Stimulated activated CD4-positive, alpha-beta T cell treated with anti-CD3 and anti-CD28 coated beads, Interleukin-4, amount 100 ng/mL, for 24 hours (primary cell): ENCODE data around the gene AMOTL1.
"Not testable (repeated sequence)": the region's sequence is repeated elsewhere in the genome, so short reads cannot be mapped to it uniquely, and the experiment has no call there.

Experiments used
- DNase-seq: peaks from one replicate; pipeline ENCODE4 v3.0.0-alpha.2; 2020

Gene AMOTL1

DNA sequence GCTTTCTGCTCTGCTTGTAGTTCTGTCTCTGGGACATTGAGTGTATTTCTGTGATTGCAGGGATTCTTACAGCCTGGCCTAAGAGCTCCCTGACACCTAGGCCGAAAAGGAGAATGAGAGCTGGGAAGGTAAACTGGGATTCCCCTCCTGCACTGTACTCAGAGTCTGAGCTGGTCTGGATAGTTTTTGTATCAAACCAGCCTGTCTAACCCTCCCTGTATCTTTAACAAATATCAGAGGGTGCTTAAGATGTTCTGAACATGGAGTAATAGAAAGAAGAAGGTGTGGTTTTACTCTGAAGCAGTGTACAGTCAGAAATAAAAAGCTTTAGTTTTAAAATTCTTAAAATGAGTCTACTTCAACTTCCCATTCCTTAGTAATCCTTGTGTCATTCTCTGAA is 57.3 kb downstream of the AMOTL1 start:
- no peak for DNase-seq

DNA sequence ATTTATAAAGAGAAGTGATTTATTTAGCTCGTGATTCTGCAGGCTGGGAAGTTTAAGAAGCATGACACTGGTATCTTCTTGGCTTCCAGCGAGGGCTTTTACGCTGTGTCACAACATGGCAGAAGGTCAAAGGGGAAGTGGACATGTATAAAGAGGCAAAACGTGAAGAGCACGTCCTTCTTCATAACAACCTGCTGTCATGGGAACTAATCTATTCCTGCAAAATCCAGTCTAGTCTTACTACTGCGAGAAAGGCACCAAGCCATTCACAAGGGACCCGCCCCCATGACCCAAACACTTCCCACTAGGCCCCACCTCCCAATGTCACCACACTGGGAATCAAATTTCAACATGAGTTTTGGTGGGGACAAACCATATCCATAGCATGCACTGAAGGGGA is 58.3 kb downstream of the AMOTL1 start:
- no peak for DNase-seq

DNA sequence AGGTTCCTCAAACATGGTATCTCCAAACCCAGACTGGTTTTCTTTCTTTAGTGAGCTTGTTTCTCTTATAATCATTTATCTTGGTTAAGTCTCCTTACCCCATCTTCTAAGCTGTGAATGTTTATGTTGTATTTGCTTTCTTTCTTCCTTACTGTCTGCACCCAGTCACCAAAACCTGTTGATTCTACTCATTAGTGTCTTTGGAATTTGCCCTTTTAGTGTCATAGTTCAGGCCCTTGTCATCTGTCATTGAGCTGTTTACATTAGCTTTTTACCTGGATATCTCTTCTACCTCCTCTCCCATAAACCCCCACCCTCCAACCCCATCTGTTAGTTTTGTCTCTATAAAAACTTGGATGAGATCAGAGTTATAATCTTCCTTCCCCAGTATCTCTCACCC is 59.9 kb downstream of the AMOTL1 start:
- no peak for DNase-seq

DNA sequence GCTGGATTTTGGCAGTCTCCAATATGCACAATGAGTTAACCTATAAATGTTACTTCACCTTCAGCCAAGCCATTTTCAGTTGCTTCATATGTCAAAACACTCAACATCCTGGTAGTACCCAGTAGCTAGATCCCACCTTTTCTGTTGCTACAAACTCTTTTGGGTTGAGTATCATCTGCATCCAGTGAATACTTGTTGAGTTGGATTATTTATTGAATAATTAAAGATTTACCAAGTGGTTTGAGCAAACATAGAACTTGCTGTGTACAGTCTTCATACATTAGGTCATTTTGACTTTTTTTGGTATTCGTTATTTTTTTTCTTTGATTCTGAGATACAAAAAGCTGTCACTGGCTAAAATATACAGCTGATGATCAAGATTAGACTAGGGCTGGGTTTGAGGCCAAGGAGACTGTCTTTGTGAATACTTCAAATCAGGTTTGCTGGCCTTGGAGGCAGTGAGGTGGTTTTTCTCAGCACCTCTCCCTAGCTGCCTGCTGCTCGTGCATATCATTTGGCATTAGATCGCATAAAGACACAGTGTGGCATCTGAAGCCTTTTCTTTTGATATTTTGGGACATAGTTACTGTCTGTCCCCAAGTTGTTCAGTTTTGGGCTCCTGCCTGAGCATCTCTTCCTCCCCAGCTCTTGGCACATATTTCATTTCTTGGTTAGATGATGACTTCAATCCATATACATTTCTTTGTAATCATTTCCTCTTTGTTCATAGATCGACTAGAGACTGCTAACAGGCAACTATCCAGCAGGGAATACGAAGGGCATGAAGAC is 62.8 kb downstream of the AMOTL1 start:
- no peak for DNase-seq

DNA sequence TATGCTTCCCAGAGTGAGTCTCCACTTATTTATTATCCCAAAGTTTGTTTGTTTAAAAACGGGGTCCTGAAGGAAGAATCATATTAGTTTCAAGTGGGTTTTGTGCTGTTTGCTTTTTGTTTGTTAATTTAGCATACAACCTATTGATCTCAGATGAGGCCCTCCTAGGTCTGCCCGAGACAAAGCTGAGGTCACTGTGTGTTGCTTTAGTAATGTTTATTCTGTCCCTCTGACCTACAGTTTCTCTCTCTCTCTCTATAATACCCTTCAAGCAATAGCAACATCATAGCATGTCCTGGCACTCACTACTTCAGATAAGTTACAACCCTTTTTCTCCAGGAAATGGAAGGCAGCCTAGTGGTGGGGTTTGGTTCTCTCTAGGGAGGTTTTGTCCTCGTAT is 63.4 kb downstream of the AMOTL1 start:
- DNase-seq: no peak

DNA sequence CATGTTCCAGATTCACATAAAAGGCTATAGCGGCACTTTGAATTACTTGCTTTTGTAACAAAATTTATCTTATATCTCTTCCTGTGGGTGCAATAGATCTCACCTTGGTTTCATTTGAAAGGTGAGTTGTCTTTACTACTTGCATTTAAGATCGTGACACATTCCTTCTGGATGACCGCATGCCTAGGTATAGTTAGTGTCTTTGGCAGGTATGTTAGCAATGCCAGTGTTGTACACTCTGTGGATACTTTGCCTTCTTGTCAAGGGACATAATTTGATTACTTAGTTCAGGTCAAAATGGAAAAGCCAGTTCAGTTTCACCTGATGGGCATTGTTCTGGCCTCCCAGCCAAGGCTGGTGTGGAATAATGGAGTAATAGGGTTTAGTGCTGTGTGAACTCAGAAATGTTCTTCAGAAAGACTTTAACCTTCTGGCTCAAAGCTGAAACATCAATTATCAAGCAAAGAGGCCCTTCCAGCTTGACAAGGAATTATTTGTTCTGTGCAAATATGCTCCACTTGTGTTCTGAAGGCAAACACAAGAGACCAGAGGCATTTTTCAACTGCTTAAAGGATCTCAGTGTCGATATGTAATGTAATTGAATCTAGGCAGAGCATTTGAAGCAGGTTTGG is 64.6 kb downstream of the AMOTL1 start:
- no peak for DNase-seq

DNA sequence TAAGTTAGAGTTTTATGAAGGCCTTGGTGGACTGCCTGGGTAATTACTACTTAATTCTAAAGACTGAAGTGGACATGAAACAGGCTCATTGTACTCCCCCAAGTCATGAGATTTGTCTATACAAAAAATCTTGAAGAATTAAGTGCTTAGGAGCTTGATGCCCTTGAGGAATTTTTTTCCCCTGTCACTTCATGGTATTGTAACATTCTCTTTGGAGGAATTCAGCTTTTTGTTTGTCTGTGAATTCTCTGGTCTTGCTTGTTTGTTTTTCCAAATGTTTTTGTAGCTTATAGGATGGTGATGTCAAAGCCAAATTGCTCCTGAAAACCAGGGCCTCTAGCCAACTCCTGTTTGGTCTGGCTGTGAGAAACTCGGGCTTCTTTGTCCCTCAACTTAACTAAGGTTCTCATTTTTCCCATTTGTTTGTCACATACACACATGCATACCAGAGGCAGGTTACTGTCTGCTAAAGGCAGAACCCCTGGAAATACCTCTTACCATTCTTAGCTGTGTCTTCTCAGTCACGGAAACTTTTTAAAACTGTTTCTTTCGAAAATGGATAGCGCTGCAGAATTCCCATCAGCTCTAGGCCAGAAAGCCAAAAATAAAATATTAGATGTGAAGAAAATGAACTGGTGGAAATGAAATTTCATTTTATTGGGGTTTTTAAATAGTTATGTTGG is 66.9 kb downstream of the AMOTL1 start:
- DNase-seq: no peak

DNA sequence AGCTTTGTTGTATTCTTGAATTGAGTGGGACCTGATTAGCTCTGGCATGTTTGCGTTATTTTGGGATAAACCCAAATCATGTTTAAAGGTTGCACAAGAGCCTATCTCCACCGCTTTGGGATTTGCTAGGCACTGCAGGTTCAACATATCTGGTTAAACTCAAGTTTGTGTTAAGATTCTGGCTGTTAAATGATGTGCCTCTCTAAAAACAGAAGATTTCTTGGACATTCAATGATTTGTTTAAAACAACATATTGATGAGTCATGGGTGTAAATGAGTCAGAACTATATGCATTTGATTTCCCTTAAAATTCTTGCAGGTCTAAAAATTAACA is 67.4 kb downstream of the AMOTL1 start:
- DNase-seq: no peak

DNA sequence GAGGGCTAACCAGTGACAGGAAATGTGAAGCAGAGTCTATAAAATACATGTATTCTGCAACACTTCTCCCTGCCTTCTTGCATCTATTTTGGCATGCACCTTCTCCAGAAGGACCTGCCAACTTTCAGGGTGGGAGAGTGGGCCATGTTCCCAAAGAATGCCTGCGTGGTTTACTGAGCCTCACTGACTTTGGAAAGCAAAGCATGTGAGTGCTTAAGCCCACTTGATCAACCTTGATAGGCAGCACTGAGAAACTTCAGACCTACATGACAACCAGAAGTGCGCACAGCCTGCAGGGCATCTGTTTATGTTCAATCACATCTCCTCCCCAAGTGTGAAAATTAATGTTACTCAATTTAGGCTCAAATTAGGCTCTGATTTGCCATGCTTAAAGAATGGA is 69.2 kb downstream of the AMOTL1 start:
- no peak for DNase-seq

DNA sequence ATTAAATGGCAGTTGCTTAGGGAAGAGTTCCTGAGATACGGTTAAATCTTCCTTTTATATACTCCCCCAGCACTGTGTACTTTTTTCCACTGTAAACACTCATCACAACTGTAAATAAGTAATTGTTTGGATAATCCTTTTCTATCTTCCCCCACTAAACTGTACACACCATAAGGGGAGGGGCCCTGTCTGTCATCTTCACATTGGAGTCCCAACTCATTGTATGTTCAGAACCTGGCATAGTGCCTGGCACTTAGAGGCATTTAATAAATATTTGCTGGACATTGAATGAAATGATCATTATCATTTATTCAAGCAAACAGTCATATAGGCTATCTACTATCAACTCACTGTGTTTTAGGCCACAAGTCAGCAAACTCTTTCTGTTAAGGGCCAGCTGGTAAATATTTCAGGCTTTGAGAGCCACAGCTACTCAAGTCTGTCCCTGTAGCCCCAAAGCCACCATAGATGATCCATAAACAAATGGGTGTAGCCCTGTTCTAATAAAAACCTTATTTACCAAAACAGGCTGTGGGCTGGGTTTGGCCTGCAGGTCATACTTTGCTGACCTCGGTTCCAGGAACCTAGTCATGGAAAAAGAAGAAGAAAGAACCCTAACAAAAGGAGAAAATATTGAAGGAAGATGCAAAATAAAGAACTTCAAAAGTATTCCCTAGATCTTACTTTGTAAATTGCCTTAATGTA is 70.0 kb downstream of the AMOTL1 start:
- no peak for DNase-seq

DNA sequence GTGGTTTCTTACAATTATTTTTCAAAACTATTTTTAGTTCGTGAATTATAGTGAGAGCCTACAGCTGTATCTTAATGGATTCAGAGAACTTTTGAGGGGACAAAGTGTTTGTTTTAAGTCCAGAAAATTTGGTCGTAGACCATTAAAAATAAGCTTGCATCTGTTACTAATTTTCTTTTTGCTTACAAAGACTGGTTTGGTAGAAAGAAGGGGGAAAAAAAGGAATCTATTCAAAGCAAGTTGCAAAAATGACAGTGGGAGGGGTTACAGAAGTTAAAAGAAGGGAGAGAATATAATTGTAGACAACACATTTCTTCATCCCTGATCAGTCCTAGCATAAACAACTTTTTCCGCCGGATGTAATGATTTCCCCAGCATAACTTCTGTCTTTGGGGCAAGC is 72.1 kb downstream of the AMOTL1 start:
- DNase-seq: no peak

DNA sequence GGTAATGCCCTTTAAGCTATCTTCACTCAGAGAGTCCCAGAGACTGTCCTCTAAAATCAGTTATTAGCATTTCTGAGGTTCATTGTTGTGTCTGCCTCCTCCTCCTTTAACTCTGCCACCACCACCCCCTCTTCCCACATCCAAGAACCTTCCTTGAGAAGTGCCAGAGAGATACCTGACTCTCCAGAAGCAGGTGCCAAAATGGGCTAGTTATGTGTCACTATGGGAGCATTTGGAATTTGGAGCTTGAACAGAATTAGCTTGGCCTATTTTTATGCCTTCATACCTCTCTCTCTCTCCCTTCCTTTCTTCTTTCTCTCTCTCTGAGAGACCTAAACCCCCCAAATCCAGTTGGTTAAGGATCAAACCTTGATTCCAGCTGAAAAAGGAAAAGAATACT is 75.9 kb downstream of the AMOTL1 start:
- DNase-seq: no peak

DNA sequence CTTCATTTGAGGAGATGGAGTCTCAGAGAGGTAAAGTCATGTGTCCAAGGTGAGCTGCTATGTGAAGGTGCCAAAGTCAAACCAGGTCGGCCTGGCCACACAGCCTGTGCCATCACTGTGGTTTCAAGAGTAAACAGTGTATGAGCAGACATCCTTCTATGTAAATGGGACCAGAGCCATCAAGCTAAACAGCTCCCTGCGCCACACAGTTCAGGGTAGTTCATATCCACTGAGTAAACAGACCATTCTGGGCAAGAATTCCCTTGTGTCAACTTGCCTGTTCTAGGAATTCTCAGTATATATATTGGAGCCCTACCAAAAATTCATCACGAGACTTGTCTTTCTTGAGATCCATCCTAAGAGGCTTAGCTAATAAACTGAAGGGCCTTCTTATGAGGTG is 77.5 kb downstream of the AMOTL1 start:
- no peak for DNase-seq

DNA sequence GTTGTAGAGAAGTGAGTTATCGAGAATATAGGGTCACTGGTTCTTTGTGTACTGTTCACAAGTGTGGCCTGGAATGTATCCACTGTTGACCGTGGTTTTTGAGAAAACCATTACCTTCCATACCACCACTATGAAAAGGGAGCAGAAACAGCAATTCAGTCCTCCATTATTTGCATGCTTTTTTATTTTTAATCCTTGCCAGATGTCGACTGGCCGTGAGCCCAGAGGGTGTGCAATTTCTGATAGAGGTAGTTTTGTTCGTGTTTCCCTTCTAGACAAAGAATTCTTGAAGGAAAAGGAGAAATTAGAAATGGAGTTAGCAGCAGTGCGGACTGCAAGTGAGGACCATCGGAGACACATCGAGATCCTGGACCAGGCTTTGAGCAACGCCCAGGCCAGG is 81.7 kb downstream of the AMOTL1 start:
- no peak for DNase-seq

DNA sequence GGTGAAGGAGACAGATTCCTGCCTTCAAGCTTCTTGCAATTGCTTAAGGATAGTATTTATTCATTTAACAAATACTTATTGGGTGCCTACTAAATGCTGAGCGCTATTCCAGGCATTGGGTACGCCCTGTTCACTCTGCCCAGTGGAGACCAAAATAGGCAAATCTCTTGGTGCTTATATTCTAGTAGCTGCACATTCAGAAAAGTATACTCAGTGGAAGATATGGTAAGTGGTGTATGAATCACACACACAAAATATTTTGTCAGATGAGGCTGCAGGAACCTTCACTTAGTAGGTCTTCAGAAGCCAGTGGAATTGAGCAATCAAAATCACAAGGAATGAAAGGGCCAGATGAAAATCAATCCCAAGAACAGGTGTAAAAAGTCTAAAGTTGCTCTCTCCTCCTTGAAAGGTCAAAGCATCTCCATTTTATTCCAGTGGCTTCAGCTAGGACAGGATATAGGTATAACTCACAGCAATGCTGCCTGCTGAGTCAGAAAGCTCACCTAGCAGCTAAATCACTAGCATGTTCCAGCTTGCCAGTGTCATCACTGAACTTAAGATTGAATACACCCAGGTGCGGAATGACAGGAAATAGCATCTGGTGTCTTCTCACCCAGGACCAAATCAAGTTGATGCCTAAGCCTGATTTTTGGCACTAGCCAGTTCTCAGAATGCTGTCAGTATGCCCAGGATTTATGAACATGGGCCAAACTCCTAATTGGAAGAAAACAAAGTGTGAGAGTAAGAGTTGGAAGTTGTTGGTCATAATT is 83.9 kb downstream of the AMOTL1 start:
- DNase-seq: no peak

DNA sequence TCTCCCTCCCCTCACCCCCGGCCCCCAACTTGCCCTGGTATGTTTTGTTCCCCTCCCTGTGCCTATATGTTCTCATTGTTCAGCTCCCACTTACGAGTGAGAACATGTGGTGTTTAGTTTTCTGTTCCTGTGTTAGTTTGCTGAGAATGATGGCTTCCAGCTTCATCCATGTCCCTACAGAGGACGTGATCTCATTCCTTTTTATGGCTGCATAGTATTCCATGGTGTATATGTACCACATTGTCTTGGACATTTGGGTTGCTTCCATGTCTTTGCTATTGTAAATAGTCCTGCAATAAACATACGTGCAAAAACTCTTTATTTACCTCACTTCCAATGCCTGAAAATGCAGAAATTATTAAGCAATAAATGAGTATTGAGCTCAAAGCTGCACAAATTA is 85.1 kb downstream of the AMOTL1 start:
- DNase-seq: not testable (repeated sequence)

DNA sequence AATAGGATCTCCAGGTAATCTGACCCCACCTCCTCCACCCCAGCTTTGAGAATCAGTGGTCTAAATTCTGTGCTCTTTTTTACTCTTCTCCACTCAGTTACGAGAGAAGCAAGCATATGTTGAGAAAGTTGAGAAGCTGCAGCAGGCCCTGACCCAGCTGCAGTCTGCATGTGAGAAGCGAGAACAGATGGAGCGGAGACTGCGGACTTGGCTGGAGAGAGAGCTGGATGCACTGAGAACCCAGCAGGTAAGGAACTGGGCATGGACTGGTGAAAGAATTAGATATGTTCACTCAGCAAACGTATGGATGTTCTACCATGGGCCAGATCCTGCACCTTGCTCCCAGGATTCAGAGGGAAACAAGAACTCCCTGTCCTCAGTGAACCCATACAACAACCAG is 85.7 kb downstream of the AMOTL1 start:
- DNase-seq: no peak

DNA sequence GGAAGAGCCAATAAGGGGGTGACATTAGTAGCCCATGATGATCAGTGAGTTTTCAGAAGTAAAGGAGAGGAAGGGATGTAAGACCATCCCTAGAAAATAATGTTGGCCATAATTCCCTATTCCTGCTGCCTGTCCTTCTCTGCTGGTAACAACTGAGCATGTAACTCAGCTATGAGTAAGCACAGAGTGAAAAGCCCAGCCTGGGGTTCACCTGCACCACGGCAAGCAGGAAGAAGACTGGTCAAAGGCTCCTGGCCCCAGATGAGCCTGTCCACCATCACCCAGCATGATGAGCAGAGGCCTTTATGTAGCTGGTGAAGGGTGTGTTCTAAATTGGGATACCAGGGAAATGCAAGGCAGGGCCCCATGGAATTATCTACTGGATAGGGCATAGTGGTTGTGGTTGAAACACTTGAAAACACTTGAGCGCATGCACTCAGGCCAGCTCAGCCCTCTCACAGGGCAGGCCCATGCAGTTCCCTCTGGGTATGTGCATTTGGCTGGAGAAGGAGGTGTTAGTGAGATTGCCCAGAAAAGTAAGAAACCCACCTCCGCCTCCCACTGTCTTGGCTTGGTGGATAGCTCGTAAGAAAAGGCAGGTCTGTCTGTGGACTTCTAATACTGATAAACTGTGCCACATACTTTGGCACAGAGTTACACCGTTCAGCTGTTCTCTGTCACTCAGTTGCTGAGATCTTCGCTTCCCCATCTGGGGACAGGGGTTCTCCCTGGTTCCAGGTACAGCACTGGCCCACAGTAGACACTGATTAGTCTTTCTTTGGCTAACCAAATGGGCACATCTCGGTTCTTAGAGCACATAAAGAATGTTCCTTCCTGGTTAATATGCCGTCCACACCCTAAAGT is 86.8 kb downstream of the AMOTL1 start:
- no peak for DNase-seq

DNA sequence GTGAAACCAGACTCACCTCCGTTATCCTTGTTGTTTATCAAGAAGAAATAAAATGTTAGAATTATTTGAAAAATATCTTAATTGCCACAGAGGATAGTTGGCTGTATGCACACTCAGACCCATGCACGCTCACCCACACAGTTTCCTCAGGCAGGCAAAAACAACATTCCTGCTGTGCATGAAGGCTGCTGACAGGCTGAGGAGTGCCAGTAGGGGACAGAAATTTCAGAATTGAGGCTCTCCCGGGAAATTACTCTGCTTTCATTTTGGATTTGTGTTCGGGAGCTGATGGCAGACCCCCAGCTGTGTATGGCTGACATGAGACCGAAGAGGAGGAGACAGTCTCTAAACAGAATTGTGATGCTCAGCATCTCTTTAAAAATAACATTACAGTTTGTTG is 87.5 kb downstream of the AMOTL1 start:
- no peak for DNase-seq

DNA sequence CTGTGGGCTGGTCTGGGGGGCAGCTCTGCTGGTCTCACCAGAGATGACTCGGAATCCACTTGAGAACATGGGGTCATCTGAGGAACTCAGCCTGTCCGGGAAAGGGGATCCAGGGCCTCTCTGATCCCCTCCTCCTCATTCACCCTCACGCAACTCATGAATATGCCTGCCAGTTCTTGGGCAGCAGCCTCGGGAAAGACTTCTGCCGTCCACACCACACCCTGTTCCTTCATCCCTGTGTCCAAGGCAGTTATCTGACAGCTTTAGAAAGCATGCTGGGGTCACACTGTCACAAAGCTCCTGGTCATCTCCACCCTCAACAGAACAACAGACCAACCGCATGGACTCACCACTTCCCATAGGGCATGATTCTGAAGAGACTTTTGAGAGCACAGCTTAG is 88.3 kb downstream of the AMOTL1 start:
- DNase-seq: no peak

DNA sequence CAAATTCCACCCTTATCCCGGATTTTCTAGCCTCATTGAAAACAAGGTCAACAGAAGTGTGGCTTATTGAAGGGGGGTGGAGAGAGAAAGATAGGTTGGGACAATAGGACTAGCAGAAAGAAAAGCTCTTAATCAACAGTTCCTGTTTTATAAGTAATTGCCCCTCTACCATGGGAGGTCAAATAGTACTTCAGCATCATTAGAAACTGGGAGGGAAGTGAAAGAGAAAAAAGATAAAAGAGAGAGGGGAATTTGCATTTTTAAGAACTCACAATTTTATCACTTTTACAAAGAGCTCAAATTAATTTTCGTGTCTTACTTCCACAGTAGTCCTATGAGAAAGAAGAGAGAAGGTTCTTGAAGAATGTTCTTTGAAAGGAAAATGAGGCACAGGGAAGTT is 89.2 kb downstream of the AMOTL1 start:
- no peak for DNase-seq
